Measurements from ENCODE around the gene RSAD2.
"Not testable (repeated sequence)": the region's sequence is repeated elsewhere in the genome, so short reads cannot be mapped to it uniquely, and the experiment has no call there.

The RSAD2 gene

GRCh38 chr2:6864231-6864754, 13.3 kb upstream of the RSAD2 start:
- no peak for DNase-seq (ENCODE audit: low read depth, low spot score)

GRCh38 chr2:6864923-6865345, 12.6 kb upstream of the RSAD2 start:
- no peak for DNase-seq (ENCODE audit: low read depth, low spot score)

- peak; percentile 66 for DNase-seq (ENCODE audit: low read depth, low spot score)
These were observed 12.0 kb upstream of the RSAD2 start, which contains the start of gene CMPK2 for GRCh38 chr2:6865346-6866274. Gene CMPK2 (minus strand): TSS chr2:6865907. CDS start chr2:6865696, 211 bp downstream.

- DNase-seq (ENCODE audit: low read depth, low spot score): no peak
These were observed 11.3 kb upstream of the RSAD2 start for GRCh38 chr2:6866275-6866671.

GRCh38 chr2:6866982-6867381, 10.6 kb upstream of the RSAD2 start:
- no peak for DNase-seq (ENCODE audit: low read depth, low spot score)

GRCh38 chr2:6872394-6872793, 5.2 kb upstream of the RSAD2 start:
- no peak for DNase-seq (ENCODE audit: low read depth, low spot score)

- DNase-seq (ENCODE audit: low read depth, low spot score): no peak
These were observed 3.5 kb upstream of the RSAD2 start for GRCh38 chr2:6874032-6874431.

- no peak for DNase-seq (ENCODE audit: low read depth, low spot score)
These were observed 1.3 kb upstream of the RSAD2 start for GRCh38 chr2:6876309-6876708.

- no peak for DNase-seq (ENCODE audit: low read depth, low spot score)
These were observed 972 bp downstream of the RSAD2 start for GRCh38 chr2:6878549-6878948.

GRCh38 chr2:6879011-6879410, 1.4 kb downstream of the RSAD2 start:
- no peak for DNase-seq (ENCODE audit: low read depth, low spot score)

GRCh38 chr2:6880200-6880733, 2.7 kb downstream of the RSAD2 start:
- no peak for DNase-seq (ENCODE audit: low read depth, low spot score)

- no peak for DNase-seq (ENCODE audit: low read depth, low spot score)
These were observed 3.5 kb downstream of the RSAD2 start for GRCh38 chr2:6881046-6881445.

GRCh38 chr2:6881516-6881915, 3.9 kb downstream of the RSAD2 start:
- no peak for DNase-seq (ENCODE audit: low read depth, low spot score)

GRCh38 chr2:6883448-6884122, 6.0 kb downstream of the RSAD2 start:
- DNase-seq (ENCODE audit: low read depth, low spot score): no peak

- no peak for DNase-seq (ENCODE audit: low read depth, low spot score)
These were observed 8.0 kb downstream of the RSAD2 start for GRCh38 chr2:6885551-6885950.

- no peak for DNase-seq (ENCODE audit: low read depth, low spot score)
These were observed 8.4 kb downstream of the RSAD2 start for GRCh38 chr2:6885968-6886367.

- DNase-seq (ENCODE audit: low read depth, low spot score): no peak
These were observed 10.2 kb downstream of the RSAD2 start for GRCh38 chr2:6887751-6888192.

- no peak for DNase-seq (ENCODE audit: low read depth, low spot score)
These were observed 11.1 kb downstream of the RSAD2 start for GRCh38 chr2:6888724-6889123.

GRCh38 chr2:6893876-6894482, 16.4 kb downstream of the RSAD2 start:
- DNase-seq (ENCODE audit: low read depth, low spot score): no peak

- no peak for DNase-seq (ENCODE audit: low read depth, low spot score)
These were observed 19.6 kb downstream of the RSAD2 start for GRCh38 chr2:6896930-6897759.

- not testable (repeated sequence) for DNase-seq (ENCODE audit: low read depth, low spot score)
These were observed 25.0 kb downstream of the RSAD2 start for GRCh38 chr2:6902581-6902980.
